DOHH2 (cell line): ENCODE data around the gene RAP1GAP.

Experiments
- H3F3A ChIP-seq: fragments of 200-600 bp; sonication (generic), shearing (Covaris generic); 2 replicates; pipeline ENCODE4 v1.6.0; 2016; ENCODE audit warnings: antibody characterized with exemption, mild to moderate bottlenecking; ENCODE audit not compliant: control insufficient read depth, insufficient read depth
- H3K27ac ChIP-seq: fragments of 200-600 bp; sonication (generic); 2 replicates; pipeline ENCODE4 v1.5.1; 2014; ENCODE audit warnings: low read depth, mild to moderate bottlenecking, low read length, moderate library complexity
- H3K27me3 ChIP-seq: fragments of 200-600 bp; sonication (generic); 2 replicates; pipeline ENCODE4 v1.6.1; 2014; ENCODE audit warnings: mild to moderate bottlenecking, low read length, mixed read lengths; ENCODE audit not compliant: control insufficient read depth
- H3K36me3 ChIP-seq: fragments of 200-600 bp; sonication (generic); 2 replicates; pipeline ENCODE4 v1.6.1; 2014; ENCODE audit warnings: mild to moderate bottlenecking, low read length, moderate library complexity, mixed read lengths; ENCODE audit not compliant: control insufficient read depth
- H3K4me1 ChIP-seq: fragments of 200-600 bp; sonication (generic); 2 replicates; pipeline ENCODE4 v1.6.1; 2014; ENCODE audit warnings: mild to moderate bottlenecking, low read length, mixed read lengths; ENCODE audit not compliant: control insufficient read depth
- H3K4me2 ChIP-seq: fragments of 200-600 bp; sonication (generic); 2 replicates; pipeline ENCODE4 v1.6.0; 2014; ENCODE audit warnings: mild to moderate bottlenecking, low read length, moderate library complexity
- H3K4me3 ChIP-seq: fragments of 200-600 bp; sonication (generic); 2 replicates; pipeline ENCODE4 v1.5.1; 2014; ENCODE audit warnings: mild to moderate bottlenecking, low read length, mixed read lengths
- H3K79me2 ChIP-seq: fragments of 200-600 bp; sonication (generic); 2 replicates; pipeline ENCODE4 v1.6.1; 2014; ENCODE audit warnings: mild to moderate bottlenecking, low read length, mixed read lengths; ENCODE audit not compliant: control insufficient read depth
- H3K9me2 ChIP-seq: fragments of 200-600 bp; sonication (generic); replicated peaks from 2 replicates; pipeline ENCODE4 v1.6.1; 2014; ENCODE audit warnings: mild to moderate bottlenecking, low read length, mixed read lengths; ENCODE audit not compliant: control insufficient read depth
- H3K9me3 ChIP-seq: fragments of 200-600 bp; sonication (generic); 2 replicates; pipeline ENCODE4 v1.6.1; 2014; ENCODE audit warnings: antibody characterized with exemption, low read length, mixed read lengths; ENCODE audit not compliant: control insufficient read depth, insufficient read depth
- H4K20me1 ChIP-seq: fragments of 200-600 bp; sonication (generic); 2 replicates; pipeline ENCODE4 v1.6.0; 2014; ENCODE audit warnings: low read depth, mild to moderate bottlenecking, antibody characterized with exemption, low read length, moderate library complexity; ENCODE audit not compliant: control insufficient read depth, insufficient read depth
- CTCF ChIP-seq: fragments of 200-600 bp; sonication (generic); IDR thresholded peaks from one replicate; pipeline ENCODE4 v1.5.1; 2014; ENCODE audit warnings: antibody characterized with exemption, mild to moderate bottlenecking, low read depth, low read length; ENCODE audit not compliant: poor library complexity, severe bottlenecking
- EZH2phosphoT487 ChIP-seq: fragments of 200-600 bp; sonication (generic); IDR thresholded peaks from 2 replicates; pipeline ENCODE4 v1.6.1; 2017; ENCODE audit warnings: borderline replicate concordance, mild to moderate bottlenecking, antibody characterized with exemption, low read length, moderate library complexity, mixed read lengths

The RAP1GAP gene

GRCh38 chr1:21597753-21598152 is 71.4 kb downstream of the RAP1GAP start:
- Histone ChIP-seq H4K20me1 (0 out of 2 replicates have a peak, but pooled peaks cover 3% of the 10 kb centered on the region), H3K4me3 (no peak overlapping the region), H3K36me3 (no peaks in the 10 kb centered on the region), H3F3A (no peaks in the 10 kb centered on the region), H3K79me2 (no peaks in the 10 kb centered on the region), H3K4me1 (no peaks in the 10 kb centered on the region), H3K9me3 (no peaks in the 10 kb centered on the region), H3K9me2 (no peaks in the 10 kb centered on the region), H3K27ac (no peak overlapping the region), H3K4me2 (no peak overlapping the region), H3K27me3 (no peaks in the 10 kb centered on the region)
- TF ChIP-seq CTCF (no peak), EZH2phosphoT487 (no peak)

- TF ChIP-seq CTCF (no peak), EZH2phosphoT487 (no peak)
- Histone ChIP-seq H3K36me3 (no peaks in the 10 kb centered on the region), H3K4me3 (no peak overlapping the region), H3K9me3 (no peaks in the 10 kb centered on the region), H3K79me2 (no peaks in the 10 kb centered on the region), H4K20me1 (0 out of 2 replicates have a peak, but pooled peaks cover 3% of the 10 kb centered on the region), H3K27me3 (no peaks in the 10 kb centered on the region), H3K27ac (no peak overlapping the region), H3K9me2 (no peaks in the 10 kb centered on the region), H3F3A (no peaks in the 10 kb centered on the region), H3K4me2 (no peak overlapping the region), H3K4me1 (no peaks in the 10 kb centered on the region)
Observed at GRCh38 chr1:21596628-21597027, 72.5 kb downstream of the RAP1GAP start.

GRCh38 chr1:21596174-21596573 is 73.0 kb downstream of the RAP1GAP start:
- TF ChIP-seq EZH2phosphoT487 (no peak), CTCF (no peak)
- Histone ChIP-seq H3K9me2 (no peaks in the 10 kb centered on the region), H3K4me2 (no peak overlapping the region), H3F3A (no peaks in the 10 kb centered on the region), H3K27me3 (no peaks in the 10 kb centered on the region), H3K79me2 (no peaks in the 10 kb centered on the region), H3K4me3 (no peak overlapping the region), H3K4me1 (no peaks in the 10 kb centered on the region), H3K27ac (no peak overlapping the region), H3K36me3 (no peaks in the 10 kb centered on the region), H4K20me1 (0 out of 2 replicates have a peak, but pooled peaks cover 3% of the 10 kb centered on the region), H3K9me3 (no peaks in the 10 kb centered on the region)
